Measurements from ENCODE around the gene C2orf92. TPM values are rescaled to one million over a fixed set of nuclear protein-coding genes. Genes with fewer than 3 reads are reported as not detected.
"Not testable (repeated sequence)": the region's sequence is repeated elsewhere in the genome, so short reads cannot be mapped to it uniquely, and the experiment has no call there.

The C2orf92 gene
- total RNA-seq, 2 donors from 2014 or later: 3.0 to 3.1 TPM

GRCh38 chr2:97706112-97706511 is 36.6 kb downstream of the C2orf92 start:
- no peak for TF ChIP-seq CTCF (IDR thresholded peaks at IDR 0.05)

GRCh38 chr2:97706708-97707345 is 37.3 kb downstream of the C2orf92 start:
- DNase-seq (ENCODE audit: low spot score): no peak
- Histone ChIP-seq H3K27me3 (no peaks in the 10 kb centered on the region), H3K27ac (no peak overlapping the region), H3K36me3 (no peaks in the 10 kb centered on the region), H3K4me1 (no peaks in the 10 kb centered on the region), H3K9me3 (no peaks in the 10 kb centered on the region), H3K4me3 (no peak overlapping the region)
- no peak for TF ChIP-seq CTCF (IDR thresholded peaks at IDR 0.05)

More at GRCh38 chr2:97706112-97706511, 36.6 kb downstream of the C2orf92 start:
- Histone ChIP-seq H3K27me3 (no peaks in the 10 kb centered on the region), H3K4me1 (no peaks in the 10 kb centered on the region), H3K9me3 (no peaks in the 10 kb centered on the region), H3K4me3 (no peak overlapping the region), H3K27ac (no peak overlapping the region), H3K36me3 (no peaks in the 10 kb centered on the region)
- no peak for DNase-seq (ENCODE audit: low spot score)

GRCh38 chr2:97707362-97708047 is 38.0 kb downstream of the C2orf92 start:
- H3K4me1 ChIP-seq: no peaks in the 10 kb centered on the region
- no peaks in the 10 kb centered on the region for H3K36me3 ChIP-seq
- H3K4me3 ChIP-seq: no peak overlapping the region
- H3K27me3 ChIP-seq: no peaks in the 10 kb centered on the region
- no peak overlapping the region for H3K27ac ChIP-seq
- H3K9me3 ChIP-seq: no peaks in the 10 kb centered on the region
- no peak for DNase-seq (ENCODE audit: low spot score)
- TF ChIP-seq CTCF (IDR thresholded peaks at IDR 0.05): no peak

- H3K36me3 ChIP-seq: no peaks in the 10 kb centered on the region
- H3K4me3 ChIP-seq: no peak overlapping the region
- H3K4me1 ChIP-seq: no peaks in the 10 kb centered on the region
- no peaks in the 10 kb centered on the region for H3K9me3 ChIP-seq
- no peak for DNase-seq (ENCODE audit: low spot score)
- no peak overlapping the region for H3K27ac ChIP-seq
- H3K27me3 ChIP-seq: no peaks in the 10 kb centered on the region
- TF ChIP-seq CTCF (IDR thresholded peaks at IDR 0.05): no peak
Observed at GRCh38 chr2:97708048-97708380, 38.5 kb downstream of the C2orf92 start.

GRCh38 chr2:97708608-97709007 is 39.1 kb downstream of the C2orf92 start:
- no peak overlapping the region for H3K4me3 ChIP-seq
- no peaks in the 10 kb centered on the region for H3K36me3 ChIP-seq
- no peak for DNase-seq (ENCODE audit: low spot score)
- no peak for TF ChIP-seq CTCF (IDR thresholded peaks at IDR 0.05)
- H3K27me3 ChIP-seq: no peaks in the 10 kb centered on the region
- no peaks in the 10 kb centered on the region for H3K4me1 ChIP-seq
- H3K27ac ChIP-seq: no peak overlapping the region
- H3K9me3 ChIP-seq: no peaks in the 10 kb centered on the region

- TF ChIP-seq CTCF (IDR thresholded peaks at IDR 0.05): no peak
- no peaks in the 10 kb centered on the region for H3K4me1 ChIP-seq
- DNase-seq (ENCODE audit: low spot score): no peak
- no peak overlapping the region for H3K4me3 ChIP-seq
- H3K27me3 ChIP-seq: no peaks in the 10 kb centered on the region
- no peaks in the 10 kb centered on the region for H3K9me3 ChIP-seq
- H3K36me3 ChIP-seq: no peaks in the 10 kb centered on the region
- no peak overlapping the region for H3K27ac ChIP-seq
Observed at GRCh38 chr2:97711394-97711711, 41.8 kb downstream of the C2orf92 start.

GRCh38 chr2:97712175-97712574 is 42.7 kb downstream of the C2orf92 start:
- H3K27me3 ChIP-seq; H3K27ac ChIP-seq; H3K36me3 ChIP-seq; H3K9me3 ChIP-seq; H3K4me1 ChIP-seq; DNase-seq (ENCODE audit: low spot score); H3K4me3 ChIP-seq: not testable (repeated sequence)

All from right atrium auricular region (tissue), 2 donors.